Gastroesophageal sphincter (tissue), 3 donors: ENCODE measurements around the gene VIPR2.

Source experiments
- EP300 ChIP-seq: sonication (generic); formaldehyde crosslinking; IDR thresholded peaks from one replicate; pipeline ENCODE4 v1.6.1; 2017; ENCODE audit warnings: antibody characterized with exemption, mild to moderate bottlenecking
- POLR2A ChIP-seq, 2 donors: fragments of 450-650 bp; IDR thresholded peaks; one replicate each; pipeline ENCODE4 v1.6.1; 2017; ENCODE audit warnings: antibody characterized with exemption in 2 of 2, mild to moderate bottlenecking in 2 of 2, moderate library complexity in 1 of 2
- POLR2AphosphoS5 ChIP-seq: sonication (generic); formaldehyde crosslinking; IDR thresholded peaks from one replicate; pipeline ENCODE4 v1.6.1; 2017; ENCODE audit warnings: antibody characterized with exemption
- TF ChIP-seq, protein P1 (sequence below), 4 experiments: fragments of 200-600 bp in 2 of 4; fragments of 450-650 bp in 2 of 4; sonication (generic) in 1 of 4; IDR thresholded peaks; one replicate each; pipeline ENCODE4 v1.5.1; 2017 to 2019; ENCODE audit warnings: antibody characterized with exemption in 4 of 4, mild to moderate bottlenecking in 2 of 4, moderate library complexity in 2 of 4

DNA sequence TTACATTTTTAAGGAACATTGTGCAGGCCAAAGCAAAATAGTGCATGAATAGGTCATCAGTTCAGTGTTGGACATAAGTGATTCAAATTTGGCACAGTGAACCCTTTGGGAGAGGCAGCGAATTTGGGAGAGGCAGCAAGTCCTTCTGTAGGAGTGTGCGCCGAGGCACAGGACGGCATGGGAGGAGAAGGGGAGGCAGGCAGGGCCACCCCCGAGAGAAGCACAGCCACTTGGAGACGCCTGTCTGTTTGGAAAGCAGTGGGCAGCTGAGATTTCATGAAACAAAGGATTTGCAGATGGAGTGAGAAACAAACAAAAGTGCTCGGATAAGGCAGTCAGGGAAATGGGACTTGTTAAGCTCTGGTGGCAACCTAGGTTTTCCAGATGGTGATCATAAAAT is 30.6 kb downstream of the VIPR2 start:
- TF ChIP-seq, protein P1, sequence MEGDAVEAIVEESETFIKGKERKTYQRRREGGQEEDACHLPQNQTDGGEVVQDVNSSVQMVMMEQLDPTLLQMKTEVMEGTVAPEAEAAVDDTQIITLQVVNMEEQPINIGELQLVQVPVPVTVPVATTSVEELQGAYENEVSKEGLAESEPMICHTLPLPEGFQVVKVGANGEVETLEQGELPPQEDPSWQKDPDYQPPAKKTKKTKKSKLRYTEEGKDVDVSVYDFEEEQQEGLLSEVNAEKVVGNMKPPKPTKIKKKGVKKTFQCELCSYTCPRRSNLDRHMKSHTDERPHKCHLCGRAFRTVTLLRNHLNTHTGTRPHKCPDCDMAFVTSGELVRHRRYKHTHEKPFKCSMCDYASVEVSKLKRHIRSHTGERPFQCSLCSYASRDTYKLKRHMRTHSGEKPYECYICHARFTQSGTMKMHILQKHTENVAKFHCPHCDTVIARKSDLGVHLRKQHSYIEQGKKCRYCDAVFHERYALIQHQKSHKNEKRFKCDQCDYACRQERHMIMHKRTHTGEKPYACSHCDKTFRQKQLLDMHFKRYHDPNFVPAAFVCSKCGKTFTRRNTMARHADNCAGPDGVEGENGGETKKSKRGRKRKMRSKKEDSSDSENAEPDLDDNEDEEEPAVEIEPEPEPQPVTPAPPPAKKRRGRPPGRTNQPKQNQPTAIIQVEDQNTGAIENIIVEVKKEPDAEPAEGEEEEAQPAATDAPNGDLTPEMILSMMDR (IDR thresholded peaks at IDR 0.05): no peak
- no peak for TF ChIP-seq POLR2A (IDR thresholded peaks at IDR 0.05)
- TF ChIP-seq POLR2AphosphoS5: no peak
- no peak for TF ChIP-seq EP300
